Measurements from ENCODE around the gene MYORG. TPM values are rescaled to one million over a fixed set of nuclear protein-coding genes. Genes with fewer than 3 reads are reported as not detected.
A peak's percentile ranks its signal among the peaks of the same experiment; 100 is the strongest.
"Not testable (repeated sequence)": the region's sequence is repeated elsewhere in the genome, so short reads cannot be mapped to it uniquely, and the experiment has no call there.

The MYORG gene
- total RNA-seq, 4 donors from 2014 or later, result 7.8 to 27.2 (median 15.4) TPM

DNA sequence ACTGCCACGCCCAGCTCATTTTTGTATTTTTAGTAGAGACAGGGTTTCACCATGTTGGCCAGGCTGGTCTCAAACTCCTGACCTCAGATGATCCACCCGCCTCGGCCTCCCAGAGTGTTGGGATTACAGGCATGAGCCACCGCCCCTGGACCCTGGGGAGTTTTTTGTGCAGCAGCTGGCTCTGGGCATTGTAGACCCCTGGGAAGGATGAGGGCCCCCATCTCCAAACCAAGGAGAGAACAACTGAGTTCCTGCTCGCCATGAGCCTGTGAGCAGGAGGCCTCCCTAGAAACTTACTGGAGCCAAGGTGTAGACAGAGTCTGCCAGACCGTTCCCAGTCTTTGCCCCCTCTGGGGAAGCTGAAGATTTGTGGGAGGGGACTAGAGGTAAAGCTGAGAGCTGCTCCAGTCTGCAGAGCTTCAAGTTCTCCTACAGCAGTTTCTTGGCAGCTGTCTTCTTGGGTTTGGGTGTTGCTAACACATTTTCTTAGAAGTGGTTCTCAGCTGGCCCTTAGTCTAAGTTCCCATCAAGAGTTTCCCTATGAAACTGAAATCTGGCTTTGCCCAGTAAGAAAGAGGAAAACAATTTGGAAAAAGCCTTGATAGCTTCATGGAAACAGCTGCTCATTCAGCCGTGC, 34.9 kb downstream of the MYORG start:
- Histone ChIP-seq H3K36me3 (peaks cover 7 to 56% (median 33%) of the 10 kb centered on the region in 4 donors), H3K27ac (replicated peaks in 1 of 4) (peak overlapping the region; percentile 58 to 80 (median 72)), H3K4me3 (no peak overlapping the region), H3K9me3 (no peaks in the 10 kb centered on the region), H3K4me1 (peaks cover 13 to 57% (median 56%) of the 10 kb centered on the region in 4 donors), H3K27me3 (no peaks in the 10 kb centered on the region)
- intact Hi-C loops (cut with DNase I), result no loop called here
- TF ChIP-seq EP300 (IDR thresholded peaks at IDR 0.05) (no peak), POLR2A (IDR thresholded peaks at IDR 0.05; ENCODE audit: low read depth) (no peak), POLR2AphosphoS5 (IDR thresholded peaks at IDR 0.05) (no peak)
- TF ChIP-seq, protein P1, sequence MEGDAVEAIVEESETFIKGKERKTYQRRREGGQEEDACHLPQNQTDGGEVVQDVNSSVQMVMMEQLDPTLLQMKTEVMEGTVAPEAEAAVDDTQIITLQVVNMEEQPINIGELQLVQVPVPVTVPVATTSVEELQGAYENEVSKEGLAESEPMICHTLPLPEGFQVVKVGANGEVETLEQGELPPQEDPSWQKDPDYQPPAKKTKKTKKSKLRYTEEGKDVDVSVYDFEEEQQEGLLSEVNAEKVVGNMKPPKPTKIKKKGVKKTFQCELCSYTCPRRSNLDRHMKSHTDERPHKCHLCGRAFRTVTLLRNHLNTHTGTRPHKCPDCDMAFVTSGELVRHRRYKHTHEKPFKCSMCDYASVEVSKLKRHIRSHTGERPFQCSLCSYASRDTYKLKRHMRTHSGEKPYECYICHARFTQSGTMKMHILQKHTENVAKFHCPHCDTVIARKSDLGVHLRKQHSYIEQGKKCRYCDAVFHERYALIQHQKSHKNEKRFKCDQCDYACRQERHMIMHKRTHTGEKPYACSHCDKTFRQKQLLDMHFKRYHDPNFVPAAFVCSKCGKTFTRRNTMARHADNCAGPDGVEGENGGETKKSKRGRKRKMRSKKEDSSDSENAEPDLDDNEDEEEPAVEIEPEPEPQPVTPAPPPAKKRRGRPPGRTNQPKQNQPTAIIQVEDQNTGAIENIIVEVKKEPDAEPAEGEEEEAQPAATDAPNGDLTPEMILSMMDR (IDR thresholded peaks at IDR 0.05), result no peak
- no peak for DNase-seq (ENCODE audit: extremely low spot score)
- 76% methylated on average over 6 of the region's 7 CpGs for WGBS

DNA sequence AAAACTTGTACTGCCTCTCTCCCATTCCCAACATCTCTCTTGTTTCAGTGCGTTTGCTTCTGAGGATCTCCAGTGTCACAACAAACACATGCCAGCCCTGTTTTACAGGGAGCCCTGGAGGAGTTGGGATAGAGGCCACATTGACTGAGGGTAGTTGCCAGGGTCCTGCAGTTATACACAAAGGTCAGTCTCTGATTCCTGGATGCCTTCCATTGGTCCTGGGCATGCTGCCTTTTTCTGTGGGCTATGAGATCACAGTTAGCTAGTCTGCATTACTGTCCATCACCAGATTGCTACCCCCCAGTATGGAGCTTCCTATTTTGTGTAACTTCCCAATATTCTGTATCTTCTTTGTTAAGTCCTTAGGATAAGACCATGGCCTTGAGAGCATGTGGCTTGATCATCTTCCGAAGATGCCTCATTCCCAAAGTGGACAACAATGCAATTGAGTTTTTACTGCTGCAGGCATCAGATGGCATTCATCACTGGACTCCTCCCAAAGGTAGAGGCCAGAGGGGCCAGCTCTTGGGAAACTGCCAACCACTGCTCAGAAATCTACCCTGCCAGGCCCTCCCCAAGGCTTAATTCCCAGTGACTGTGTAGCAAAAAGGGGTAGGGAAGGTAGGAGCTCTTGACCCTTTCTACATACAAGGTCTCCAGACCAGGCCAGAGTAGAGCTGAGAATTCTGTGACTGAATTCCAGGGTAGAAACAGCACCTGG, 37.9 kb downstream of the MYORG start:
- Histone ChIP-seq H3K36me3 (peaks cover 7 to 51% (median 33%) of the 10 kb centered on the region in 4 donors), H3K4me3 (no peak overlapping the region), H3K9me3 (no peaks in the 10 kb centered on the region), H3K27ac (replicated peaks in 1 of 4) (no peak overlapping the region), H3K4me1 (peaks cover 4 to 42% (median 40%) of the 10 kb centered on the region in 4 donors), H3K27me3 (no peaks in the 10 kb centered on the region)
- no peak for DNase-seq (ENCODE audit: extremely low spot score)
- WGBS, result 96% methylated on average over 2 of the region's 2 CpGs
- intact Hi-C loops (cut with DNase I), result loop anchor here (10.0 kb wide), 1 partner anchor 266 kb away; no protein-coding TSS in a partner anchor
- TF ChIP-seq EP300 (IDR thresholded peaks at IDR 0.05) (no peak), POLR2A (IDR thresholded peaks at IDR 0.05; ENCODE audit: low read depth) (no peak), POLR2AphosphoS5 (IDR thresholded peaks at IDR 0.05) (no peak)
- TF ChIP-seq, protein P1 (IDR thresholded peaks at IDR 0.05), result no peak

DNA sequence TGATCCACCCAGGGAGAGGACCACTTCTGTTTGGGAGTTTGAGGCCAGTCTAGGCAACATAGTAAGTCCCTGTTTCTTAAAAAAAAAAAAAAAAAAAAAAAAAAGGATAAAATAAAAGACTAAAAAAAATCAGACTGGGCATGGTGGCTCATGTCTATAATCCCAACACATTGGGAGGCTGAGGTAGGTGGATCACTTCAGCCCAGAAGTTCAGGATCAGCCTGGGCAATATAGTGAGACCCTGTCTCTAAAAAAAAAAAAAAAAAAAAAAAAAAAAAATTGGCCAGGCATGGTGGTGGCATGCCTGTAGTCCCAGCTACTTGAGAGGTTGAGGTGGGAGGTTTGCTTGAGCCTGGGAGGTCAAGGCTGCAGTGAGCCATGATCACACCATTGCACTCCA, 38.6 kb downstream of the MYORG start:
- peaks cover 7 to 46% (median 29%) of the 10 kb centered on the region in 4 donors for H3K36me3 ChIP-seq

DNA sequence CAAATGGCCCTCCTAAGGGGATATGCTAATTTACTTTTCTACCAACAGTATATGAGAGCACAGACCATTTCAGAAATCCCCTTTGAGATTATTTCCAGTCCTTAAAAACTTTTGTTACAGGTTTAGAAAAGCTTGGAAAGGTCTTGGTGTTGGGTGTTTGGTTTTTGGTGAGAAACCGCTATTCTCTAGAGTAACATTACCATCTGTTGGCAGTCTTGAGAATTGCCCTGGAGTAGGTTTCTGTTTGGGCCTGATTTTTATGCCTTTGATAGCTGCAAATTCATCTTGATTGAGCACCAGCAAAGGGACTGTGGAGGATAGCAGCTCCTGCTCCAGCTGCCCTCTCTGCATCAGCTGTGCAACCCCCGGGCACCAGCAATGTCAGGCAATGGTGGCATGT, 39.3 kb downstream of the MYORG start:
- Histone ChIP-seq H3K4me1 (peaks cover 0 to 42% (median 36%) of the 10 kb centered on the region in 4 donors), H3K4me3 (no peak overlapping the region), H3K9me3 (no peaks in the 10 kb centered on the region), H3K27ac (replicated peaks in 1 of 4) (no peak overlapping the region), H3K36me3 (peaks cover 7 to 39% (median 26%) of the 10 kb centered on the region in 4 donors), H3K27me3 (no peaks in the 10 kb centered on the region)
- DNase-seq (ENCODE audit: extremely low spot score), result no peak
- intact Hi-C loops (cut with DNase I), result loop anchor here (10.0 kb wide), 1 partner anchor 267 kb away; no protein-coding TSS in a partner anchor
- WGBS, result 95% methylated on average over 2 of the region's 2 CpGs
- TF ChIP-seq POLR2A (IDR thresholded peaks at IDR 0.05; ENCODE audit: low read depth), result no peak
- TF ChIP-seq, protein P1 (IDR thresholded peaks at IDR 0.05), result no peak
- TF ChIP-seq EP300 (IDR thresholded peaks at IDR 0.05), result no peak
- no peak for TF ChIP-seq POLR2AphosphoS5 (IDR thresholded peaks at IDR 0.05)

More for the DNA sequence above, 38.6 kb downstream of the MYORG start:
- intact Hi-C loops (cut with DNase I), result loop anchor here (10.0 kb wide), 1 partner anchor 267 kb away; no protein-coding TSS in a partner anchor
- H3K27ac ChIP-seq (replicated peaks in 1 of 4); DNase-seq (ENCODE audit: extremely low spot score); H3K4me3 ChIP-seq; H3K27me3 ChIP-seq; H3K9me3 ChIP-seq: not testable (repeated sequence)
- peaks cover 0 to 42% (median 37%) of the 10 kb centered on the region in 4 donors for H3K4me1 ChIP-seq

DNA sequence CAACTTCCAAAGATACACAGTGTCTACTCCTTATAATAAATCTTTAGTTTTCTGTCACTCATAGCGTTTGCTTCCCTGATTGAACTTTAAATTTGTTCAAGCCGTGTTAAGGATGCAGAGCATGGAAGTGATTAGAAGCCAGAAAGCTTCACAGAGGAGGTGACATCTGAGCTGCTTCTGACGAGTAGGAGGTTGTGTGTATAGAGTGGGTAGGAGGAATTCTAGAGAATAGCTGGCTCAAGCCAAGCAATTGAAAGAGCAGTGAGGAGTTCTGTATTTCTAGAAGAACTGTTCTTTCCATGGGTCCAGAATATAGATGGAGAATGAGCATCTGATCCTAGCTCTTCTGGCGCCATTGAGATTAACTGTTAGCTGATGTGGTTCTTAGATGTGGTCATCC, 41.3 kb downstream of the MYORG start:
- intact Hi-C loops (cut with DNase I), result loop anchor here (10.0 kb wide), 1 partner anchor 269 kb away; no protein-coding TSS in a partner anchor
- no peak for TF ChIP-seq POLR2A (IDR thresholded peaks at IDR 0.05; ENCODE audit: low read depth)
- TF ChIP-seq, protein P1 (IDR thresholded peaks at IDR 0.05), result no peak
- TF ChIP-seq EP300 (IDR thresholded peaks at IDR 0.05), result no peak
- TF ChIP-seq POLR2AphosphoS5 (IDR thresholded peaks at IDR 0.05), result no peak
- H3K4me3 ChIP-seq, result no peak overlapping the region
- no peak overlapping the region for H3K27ac ChIP-seq (replicated peaks in 1 of 4)
- peaks cover 7 to 20% (median 19%) of the 10 kb centered on the region in 4 donors for H3K36me3 ChIP-seq
- WGBS, result 75% methylated on average over 4 of the region's 4 CpGs
- H3K9me3 ChIP-seq, result no peaks in the 10 kb centered on the region
- DNase-seq (ENCODE audit: extremely low spot score), result no peak
- H3K27me3 ChIP-seq, result no peaks in the 10 kb centered on the region
- peaks cover 5 to 43% (median 32%) of the 10 kb centered on the region in 4 donors for H3K4me1 ChIP-seq
